HG02840 (cell line): ENCODE data around the gene HS3ST5.

Source experiments
- ATAC-seq: cut with Tn5 transposase; IDR thresholded peaks from one replicate; pipeline ENCODE4 v1.9.1; 2021; ENCODE audit warnings: mild to moderate bottlenecking, moderate library complexity, moderate number of reproducible peaks; ENCODE audit not compliant: unreplicated experiment, low FRiP score

HS3ST5 gene

DNA sequence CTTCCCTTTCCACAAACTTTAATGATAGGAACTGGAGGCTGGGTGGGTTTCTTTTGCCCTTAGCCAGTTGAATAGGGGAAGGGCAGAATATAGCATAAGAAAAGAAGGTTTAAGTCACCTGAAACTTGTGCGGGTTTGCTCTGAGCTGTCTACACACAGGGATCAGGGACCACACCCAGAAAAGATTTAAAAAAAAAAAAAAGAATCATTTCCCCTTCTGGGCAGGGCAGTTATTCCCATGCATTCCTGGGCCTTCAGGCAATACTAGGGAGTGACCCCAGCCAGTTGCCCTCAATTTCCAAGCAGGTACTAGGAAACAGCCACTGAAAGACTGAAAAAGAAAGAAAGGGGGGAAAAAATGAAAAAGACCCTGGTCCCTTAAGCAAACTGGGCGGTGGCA, 332.3 kb downstream of the HS3ST5 start:
- no peak for ATAC-seq

DNA sequence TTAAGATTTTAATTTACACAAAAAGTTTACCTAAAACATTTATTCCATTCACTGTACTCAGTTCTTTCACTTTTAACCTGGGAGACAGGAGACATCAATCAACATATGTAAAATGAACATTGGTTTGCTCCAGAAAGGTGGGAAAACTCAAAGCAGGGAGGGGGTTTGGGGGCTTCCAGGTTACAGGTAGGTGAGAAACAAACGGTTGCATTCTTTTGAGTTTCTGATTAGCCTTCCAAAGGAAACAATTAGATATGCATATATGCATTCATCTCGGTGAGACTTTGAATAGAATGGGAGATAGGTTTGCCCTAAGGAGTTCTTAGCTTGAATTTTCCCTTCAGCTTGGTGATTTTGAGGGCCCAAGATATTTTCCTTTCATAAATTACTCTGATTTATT, 333.6 kb downstream of the HS3ST5 start:
- ATAC-seq = no peak

DNA sequence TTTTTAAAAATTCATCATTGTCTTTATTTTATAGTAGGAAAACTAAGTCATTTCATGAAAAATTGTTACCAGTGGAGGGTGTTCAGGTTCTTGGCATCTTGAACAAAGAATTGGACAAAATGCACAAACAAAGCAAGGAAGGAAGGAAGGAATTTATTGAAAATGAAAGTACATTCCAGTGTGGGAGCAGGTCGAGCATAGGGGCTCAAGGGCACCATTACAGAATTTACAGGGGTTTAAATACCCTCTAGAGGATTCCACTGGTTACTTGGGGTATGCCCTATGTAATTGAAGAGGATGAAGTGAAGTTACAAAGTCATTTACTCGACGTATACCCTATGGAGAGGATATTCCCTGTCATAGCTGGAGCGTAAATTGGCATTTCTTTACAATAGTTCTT, 334.5 kb downstream of the HS3ST5 start:
- no peak for ATAC-seq

DNA sequence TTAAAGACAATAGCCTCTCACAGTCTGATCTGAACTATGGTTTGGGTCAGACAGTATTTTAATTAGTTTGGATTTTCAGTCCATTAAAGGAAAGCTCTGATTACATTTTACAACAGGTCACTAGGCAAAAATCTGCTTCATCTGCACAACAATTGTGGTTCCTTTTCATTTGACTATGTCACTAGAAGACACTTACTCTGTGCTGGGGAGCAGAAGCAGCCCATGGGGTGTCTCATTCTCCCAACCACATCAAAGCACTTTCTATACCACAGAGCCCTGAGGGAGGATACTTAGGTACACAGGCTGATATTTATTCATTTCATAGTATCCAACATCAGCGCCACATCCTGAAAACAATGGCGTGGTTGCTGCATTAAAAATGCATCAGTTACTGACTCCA, 335.3 kb downstream of the HS3ST5 start:
- no peak for ATAC-seq
